ENCODE results near the gene MGMT.

MGMT gene

DNA sequence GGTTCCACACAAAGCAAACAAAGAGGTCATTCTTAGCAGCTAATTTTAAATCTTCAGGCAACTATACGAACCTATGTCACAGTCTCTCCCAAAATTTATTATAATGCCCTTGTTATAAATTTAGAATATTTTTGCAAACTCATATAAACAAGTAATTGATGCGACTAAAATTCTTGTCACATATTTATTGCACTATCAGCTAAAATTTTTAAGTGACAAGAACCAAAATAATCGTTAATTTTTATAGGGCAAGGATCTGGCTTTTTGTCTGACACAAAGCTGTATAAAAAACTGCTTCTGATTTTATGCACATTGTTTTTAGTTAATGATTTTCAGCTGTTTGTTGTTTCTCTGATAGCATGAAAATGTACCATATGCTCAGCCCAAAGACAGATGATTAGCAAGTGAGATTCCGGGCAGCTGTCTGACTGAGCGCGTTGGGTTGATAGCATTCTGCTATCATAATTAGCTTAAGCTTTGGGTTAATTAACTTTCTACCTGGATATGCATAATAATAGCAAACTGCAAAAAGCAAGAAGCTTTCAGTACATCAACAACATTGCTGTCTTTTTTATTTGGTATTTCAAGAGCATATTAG is 136.0 kb downstream of the MGMT start:
- DNase-seq, result no peak

DNA sequence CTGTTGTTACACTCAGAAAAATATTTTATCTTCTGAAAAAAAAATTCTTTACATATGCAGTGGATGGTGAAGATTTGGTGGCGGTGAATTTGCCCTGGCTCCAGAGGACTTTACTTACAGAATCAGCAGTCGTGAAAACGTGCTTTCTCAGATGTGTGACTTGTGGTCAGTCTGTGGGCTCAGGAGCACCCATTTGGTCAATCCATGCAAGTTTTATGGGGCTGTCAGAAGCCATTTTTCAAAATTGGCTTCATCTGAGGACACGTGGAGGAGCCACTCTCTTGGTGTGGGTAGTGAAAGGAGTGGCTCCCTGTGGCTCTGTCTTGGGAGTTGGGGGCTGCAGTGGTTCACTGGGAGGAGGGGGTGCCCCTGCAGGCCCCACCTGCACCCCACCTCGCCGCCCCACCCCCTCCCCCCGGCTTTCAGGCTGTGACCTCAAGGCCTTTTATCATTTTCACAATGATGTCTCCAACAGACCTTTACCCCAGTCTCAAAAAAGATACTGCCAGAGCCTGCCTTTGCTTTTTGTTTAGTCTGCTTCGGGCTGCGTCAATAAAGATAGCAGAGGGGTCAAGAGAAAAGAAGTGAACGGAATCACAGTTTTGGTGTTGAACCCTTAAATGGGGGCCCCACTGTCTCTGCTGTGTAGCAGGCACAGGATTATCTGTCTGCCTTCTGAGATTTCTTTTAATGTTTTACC is 137.4 kb downstream of the MGMT start:
- no peak for DNase-seq

DNA sequence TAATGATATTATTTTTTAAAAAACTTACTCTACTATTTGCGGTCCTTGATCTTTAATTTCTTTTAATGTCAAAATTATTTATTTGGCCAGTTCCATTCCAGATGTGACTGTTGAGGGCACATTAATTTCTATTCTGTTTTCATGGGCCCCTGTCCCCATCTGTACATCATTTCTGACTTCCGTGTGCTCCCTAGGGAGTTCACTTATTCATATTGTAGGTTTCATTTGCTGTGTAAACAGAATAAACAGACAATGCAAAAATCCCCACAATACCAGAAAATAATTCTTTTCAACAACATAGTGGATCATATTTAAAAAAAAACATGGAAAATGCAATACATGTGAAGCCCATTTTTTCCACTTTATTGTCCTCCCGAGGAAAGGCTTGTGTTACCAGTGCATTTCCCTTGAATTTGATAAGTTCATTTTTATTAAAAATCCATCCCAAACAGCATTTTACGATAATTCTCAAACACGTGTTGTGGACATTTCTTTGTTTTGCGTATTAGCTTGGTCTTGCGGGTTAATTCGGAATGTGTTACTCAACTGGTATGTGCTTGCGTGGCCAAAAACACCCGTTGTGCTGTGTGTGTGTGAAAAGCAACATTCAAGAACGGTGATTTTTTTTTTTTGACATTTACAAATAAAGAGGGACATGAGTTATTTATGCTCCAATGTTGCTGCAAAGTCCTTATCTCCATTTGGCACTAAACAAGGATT is 138.4 kb downstream of the MGMT start:
- DNase-seq, result no peak

DNA sequence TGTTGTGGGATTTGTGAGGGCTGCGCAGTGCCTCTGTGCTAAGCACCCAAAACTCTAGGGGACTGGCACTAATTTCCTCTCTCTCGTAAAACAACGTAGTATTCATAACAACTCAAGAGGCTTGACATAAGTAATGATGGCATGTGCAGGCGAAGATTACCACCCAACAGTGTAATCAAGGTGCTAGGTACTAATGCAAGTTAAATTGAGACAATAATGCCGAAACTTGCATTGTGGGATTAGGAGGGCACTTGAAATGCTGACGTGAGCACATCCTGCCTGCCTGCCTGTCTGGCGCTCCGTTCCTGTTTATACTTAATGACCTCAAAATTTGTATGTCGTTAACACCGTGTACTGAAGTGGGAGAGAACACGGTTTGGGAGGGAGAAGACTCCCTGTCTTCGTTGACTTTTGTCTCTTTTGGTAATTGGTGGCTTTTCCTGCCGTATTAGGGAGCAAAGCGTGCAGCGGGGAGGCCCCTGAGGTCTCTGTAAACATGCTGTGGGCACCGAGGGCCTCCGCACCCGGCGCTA is 139.0 kb downstream of the MGMT start:
- DNase-seq, result no peak

DNA sequence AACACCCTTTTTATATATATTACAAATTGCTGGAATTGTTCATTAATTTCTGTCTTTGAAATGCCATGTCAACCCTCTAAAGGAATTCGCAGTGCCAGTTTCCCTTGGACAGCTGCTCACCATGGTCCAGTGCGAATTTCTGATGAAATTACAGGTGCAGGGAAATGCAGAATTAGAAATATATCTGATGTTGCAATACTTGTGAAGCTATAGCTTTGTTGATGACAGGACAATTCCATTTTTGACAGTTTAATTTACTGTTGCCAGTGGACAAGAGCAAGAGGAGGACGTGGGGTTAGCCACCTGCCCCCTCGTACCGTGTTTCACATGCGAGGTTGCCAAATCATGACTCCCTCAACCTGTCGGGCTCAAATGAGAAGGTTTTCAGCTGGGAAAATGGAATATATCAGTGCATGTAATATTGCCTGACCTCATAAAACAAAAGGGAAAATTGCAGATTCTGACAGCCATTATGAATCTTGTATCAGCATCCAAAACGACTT is 140.6 kb downstream of the MGMT start:
- no peak for DNase-seq

DNA sequence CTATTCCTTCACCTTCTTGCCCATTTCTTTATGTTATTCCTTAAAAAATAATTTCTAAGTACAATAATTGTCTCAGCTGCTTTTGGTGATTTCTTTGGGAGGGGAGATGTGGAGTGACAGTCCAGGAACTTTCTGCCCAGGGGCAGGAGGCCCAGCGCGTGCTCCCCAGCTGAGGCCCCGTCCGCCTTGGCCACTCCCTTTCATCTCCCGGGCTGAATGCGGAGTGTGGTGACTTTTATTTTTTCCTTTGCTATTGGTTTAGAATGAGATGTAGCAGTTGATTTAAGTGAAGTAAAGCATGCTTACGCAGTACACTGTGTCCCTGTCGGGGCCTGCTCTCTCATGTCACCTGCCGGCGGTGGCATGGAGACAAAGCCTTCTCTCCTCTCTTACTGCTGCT is 141.6 kb downstream of the MGMT start:
- no peak for DNase-seq

DNA sequence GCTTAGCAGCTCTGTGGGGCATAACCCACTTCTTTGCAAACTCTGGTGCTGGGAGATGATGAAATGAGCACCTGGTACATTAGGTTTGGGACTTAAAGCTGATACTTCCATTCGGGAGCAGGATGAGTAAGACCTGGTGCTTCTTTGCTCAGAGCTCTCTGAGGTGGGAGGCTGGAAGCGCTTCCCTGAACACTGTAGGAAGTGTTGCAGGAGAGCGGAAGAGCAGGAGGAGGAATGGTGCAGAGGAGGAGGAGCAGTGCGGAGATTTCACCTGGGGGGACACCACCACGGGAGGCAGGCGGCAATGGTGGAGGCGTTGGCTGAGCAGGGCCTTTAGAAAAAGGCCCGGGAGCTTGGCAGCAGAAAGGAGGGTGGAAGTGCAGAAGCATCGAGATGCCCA is 142.5 kb downstream of the MGMT start:
- DNase-seq, result no peak

DNA sequence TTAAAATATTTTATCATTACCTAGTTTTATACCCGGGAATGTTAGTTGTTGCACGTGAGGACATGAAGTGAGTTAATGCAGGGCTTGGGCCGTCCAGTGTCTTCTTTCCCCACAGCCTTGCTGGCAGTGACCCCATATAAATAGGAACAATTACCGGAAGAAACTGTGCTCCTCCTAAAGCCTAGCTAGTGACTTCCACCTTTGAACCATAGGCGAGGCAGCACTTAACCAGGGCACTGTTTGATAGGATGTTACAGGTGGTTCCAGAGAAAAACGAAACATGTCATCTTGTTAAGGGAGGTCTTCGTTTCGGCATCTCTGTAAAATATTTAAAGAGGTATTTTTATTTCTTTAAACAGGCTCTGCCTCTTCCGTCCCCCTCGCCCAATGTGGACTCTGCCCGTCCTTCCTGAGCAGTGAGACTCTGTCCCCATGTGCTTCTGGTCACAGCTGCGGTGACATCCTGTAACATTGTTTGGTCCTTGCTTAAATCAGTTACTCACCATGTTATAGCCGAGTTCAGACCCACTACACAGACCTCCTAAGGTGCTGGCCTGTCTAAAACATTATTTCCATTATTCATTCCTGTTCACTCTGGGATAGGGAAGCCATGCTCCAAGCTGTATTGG is 145.6 kb downstream of the MGMT start:
- DNase-seq, result no peak

DNA sequence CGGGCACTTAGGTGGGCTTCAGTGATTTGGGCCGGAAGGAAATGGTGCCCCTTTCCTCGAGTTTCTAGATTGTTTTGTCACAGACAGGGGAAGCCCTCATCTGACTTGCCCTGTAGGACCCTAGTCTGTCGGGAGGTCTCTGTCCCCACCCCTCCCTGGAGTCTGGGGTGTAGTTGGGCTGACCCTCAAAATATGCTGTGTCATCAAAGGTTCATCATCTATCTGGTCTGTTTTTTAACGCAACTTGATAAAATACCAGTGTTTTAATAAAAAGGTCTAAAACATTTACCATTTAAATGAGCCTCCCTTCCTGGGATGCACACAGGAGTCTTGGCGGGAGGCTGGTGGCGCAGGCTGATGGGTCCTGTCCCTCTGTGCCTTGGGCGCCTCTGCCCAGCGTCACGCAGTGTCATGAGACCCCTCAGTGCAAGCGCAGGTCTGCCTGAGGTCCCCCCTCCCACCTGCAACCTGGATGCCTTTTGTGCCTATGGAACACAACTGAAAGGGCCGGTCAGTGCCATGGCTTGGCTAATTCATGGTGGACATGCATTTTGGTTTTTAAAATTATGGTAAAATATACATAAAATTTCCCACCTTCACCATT is 146.4 kb downstream of the MGMT start:
- no peak for DNase-seq

DNA sequence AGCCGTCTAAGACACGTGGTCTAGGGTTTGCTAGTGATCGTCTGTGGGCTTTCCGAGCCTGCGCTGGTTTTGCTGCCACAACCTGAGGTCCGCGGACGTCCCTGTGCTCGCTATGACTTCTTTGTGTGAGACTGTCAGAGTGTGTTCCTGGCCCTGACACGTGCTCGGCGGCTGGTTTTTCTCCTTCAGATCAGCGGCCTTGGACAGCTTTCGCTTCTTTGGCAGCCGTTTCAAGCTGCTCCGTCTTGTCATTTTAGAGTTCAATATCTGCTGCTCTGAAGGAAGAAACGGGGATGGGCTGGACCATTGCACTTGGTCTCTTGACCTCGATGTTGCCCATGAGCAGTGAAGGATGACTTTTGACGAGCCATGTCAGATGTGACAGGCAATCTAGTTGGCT is 147.3 kb downstream of the MGMT start:
- no peak for DNase-seq

DNA sequence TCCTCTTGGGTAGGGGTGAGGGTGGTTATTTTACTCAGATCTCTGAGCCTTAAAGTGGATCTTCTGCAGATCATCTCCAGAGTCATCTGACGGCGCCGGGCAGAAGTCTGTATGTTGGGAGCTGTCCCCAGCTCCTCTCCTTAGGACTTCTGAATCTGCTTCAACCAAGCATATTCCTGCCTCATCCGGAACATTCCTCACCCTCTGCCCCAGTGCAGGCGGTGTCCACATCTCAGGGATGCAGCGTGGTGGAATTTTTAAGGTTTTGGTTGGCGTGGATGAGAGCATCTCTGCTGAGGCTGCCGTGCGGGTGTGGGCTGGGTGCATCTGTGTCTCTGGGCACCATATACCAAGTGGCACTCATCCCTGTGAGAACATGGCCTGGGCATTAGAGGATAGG is 148.3 kb downstream of the MGMT start:
- no peak for DNase-seq

DNA sequence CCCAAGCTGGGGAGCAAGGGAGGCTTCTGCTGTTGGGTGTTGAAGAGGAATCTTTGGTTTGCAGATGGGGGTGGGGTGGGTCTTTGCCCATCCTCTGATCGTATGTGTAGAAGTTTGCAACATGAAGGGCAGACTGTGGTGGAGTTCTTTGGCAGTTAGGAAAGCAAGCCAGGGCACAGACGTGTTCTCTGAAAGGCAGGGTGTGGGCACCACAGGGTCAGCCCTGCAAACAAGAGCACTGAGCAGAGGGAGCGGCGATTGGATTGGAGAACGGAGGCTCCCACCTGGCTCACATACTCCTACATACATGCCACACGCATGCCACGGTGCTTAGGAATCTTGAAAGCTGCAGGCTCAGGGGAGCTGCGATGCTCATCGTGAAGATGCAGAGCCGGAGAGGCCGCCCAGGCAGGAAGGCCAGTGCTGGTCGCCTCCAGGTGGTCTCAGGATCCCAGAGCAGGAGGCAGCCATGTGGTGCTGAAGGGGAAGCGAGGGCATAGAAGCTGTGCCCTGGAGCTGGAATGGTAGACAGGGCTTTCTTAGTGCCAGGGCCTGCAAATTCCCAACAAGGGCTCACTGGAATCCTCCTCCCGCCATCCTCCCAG is 149.0 kb downstream of the MGMT start:
- no peak for DNase-seq

DNA sequence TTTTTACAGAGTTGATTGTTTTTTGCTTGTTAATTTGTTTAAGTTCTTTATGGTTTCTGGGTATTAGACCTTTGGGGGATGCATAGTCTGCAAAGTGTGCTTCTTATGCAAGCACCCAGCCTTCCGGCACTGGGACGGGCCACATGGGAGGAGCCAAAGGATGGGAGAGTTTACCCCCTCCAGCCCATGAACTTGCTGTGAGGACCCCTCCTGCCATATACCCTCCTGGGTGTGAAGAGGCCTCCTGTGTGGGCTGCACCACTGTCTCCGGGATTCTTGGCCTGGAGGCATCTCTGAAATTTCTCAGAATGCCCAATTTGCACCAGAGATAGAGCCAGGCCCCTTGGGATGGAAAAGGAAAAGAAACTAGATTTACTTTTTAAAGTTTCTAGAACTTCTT is 150.7 kb downstream of the MGMT start:
- no peak for DNase-seq

DNA sequence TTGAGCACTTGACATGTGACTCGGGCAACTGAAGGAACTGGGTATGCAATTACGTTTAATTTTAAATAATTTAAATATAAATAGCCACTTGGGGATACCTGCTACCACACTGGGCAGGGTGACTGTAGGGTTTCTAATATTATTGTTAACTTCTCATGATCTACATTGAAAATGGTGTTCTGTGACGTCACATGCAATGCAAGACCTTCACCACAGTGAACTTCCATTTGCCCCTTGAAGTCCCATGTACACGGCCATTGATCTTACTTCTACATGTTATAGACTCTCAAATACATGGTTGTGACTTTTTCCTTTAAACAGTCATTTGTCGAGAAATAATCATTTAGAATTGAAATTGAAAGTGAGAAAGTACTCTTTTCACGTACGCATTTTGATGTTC is 154.0 kb downstream of the MGMT start:
- DNase-seq, result no peak

DNA sequence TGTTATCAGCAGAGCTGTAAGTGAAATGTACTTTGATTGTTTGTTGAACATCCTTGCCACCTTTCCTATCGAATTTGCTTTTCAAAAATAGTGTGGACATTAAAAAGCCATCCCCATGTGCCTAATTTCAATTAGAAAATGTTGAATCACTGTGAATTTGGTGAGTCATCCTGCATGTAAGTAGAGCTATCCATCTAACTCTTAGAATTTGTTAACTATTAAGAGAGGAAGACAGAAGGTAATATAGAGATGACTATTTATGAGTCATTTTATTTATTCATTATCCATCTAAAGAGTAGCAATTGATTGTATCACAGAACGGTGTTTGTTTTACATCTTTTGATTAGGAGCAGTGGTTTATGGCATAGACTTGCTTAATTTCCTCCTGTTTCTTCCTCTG is 154.7 kb downstream of the MGMT start:
- DNase-seq, result no peak

DNA sequence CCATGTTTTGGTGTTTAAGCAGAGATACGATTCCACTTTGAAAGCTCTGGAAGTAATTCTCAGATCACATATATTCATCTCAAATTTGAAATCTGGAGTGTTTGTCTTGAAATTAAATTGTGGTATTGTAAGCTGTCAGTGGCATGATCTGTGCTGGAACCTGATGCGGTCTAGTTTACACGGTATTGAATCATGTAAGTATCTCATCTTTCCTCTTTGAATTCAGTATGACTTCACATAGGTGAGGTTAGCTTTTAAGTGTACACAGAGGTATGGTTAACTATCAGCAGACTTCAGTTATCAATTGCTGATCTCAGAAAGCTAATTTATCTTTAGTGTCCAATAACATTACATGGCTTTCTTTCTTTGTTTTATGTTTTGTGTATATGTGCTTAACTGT is 155.2 kb downstream of the MGMT start:
- no peak for DNase-seq

DNA sequence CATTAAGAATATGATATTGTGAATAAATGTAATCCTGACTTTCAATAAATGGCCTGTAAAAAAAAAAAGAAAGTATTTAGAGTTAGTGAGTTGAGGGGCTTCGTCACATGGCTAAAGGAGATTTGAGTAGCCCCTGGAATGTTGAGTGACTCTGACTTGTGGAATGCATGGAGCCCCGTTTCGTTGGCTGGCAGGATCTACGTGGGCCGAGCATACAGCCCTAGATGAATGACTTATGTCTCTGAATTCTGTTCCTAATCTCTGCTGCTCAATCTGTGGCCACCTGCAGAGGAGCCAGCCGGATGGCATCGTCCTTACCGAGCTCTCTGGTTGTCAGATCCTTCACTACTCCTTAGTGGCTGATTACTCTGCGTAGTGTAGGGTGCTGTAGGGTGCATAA is 155.7 kb downstream of the MGMT start:
- DNase-seq, result no peak

DNA sequence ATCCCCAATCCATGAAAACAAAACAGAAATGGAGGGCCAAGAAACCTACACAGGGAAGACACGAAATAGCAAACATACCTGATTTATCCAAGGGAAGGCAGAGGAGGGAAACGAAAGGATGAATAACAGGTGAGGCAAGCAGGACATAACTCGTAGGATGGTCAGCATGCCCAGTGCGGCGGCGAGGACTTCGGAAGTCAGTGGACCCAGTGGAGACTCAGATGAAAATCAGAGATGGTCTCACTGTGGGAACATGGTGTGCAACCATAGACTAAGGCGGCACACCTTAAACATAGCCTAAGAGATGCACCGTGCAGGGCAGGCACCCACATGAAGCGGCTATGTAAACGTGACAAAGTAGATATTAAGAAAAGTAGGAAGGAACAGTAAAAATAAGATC is 157.5 kb downstream of the MGMT start:
- no peak for DNase-seq

DNA sequence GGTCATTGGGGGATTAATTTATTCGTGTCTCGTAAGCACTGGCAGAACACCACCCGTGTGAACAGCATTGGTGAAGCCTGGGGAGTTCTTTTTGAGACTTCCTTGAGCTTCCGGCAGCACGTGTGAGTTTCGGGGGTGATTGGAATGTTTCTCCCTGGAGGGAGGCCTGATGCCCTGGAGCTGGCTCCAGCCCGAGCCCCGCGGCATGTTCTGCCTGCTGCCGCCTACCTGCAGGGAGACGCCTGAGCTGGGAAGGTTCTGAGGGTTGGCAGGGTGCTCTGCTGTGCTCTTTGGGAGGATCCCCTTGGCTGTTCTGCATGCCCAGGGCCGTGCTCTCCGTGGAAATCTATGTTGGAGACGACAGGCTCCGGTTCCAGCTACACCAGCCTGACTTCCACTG is 159.3 kb downstream of the MGMT start:
- DNase-seq, result no peak

DNA sequence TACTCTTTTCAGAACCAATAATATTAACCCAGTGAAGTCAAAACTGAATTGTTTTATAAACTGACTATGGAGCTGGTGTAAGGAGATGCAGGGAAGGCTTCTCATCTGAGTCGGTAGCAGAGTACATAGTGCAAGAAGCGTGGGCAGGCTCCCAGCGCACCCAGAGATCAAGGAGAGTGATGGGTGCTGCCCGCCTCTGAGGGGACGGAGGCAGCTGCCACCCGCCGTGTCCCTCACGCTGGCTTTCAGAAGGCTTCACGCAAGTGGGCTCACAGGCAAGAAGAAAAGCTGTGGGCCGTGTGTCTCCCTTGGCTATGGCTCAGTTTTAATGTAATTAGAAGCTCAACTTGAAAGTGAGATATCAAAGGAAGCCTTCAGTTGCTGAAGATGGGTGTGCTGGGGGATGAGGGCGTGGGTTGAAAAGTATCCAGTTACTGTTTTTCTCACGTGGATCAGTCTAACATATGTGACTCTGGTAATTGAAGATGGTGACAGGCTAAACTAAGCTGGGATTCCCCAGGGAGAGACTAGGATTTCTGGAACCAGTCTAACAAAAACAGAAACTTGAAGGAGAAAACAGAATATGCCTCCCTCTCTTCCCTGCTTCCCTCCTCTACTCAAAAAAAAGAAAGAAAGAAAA is 159.9 kb downstream of the MGMT start:
- DNase-seq, result no peak

DNA sequence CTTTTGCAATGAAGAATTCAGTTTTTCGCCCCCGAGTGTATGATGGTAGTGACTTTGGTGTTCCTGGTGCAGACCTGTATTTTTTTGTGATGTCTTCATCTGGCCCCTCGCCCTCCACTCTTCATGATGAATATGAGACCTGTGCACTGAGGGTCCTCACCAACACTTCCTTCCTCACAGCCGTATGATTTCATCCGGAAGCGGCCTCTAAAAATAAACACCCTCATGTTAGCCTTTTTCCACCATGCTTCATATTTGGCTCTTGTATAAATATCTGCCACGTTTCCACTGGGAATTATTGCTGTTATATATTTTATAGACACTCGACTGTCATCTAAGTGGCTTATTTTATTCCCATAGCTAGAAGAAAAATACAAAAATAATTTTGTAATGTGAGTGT is 160.4 kb downstream of the MGMT start:
- no peak for DNase-seq

DNA sequence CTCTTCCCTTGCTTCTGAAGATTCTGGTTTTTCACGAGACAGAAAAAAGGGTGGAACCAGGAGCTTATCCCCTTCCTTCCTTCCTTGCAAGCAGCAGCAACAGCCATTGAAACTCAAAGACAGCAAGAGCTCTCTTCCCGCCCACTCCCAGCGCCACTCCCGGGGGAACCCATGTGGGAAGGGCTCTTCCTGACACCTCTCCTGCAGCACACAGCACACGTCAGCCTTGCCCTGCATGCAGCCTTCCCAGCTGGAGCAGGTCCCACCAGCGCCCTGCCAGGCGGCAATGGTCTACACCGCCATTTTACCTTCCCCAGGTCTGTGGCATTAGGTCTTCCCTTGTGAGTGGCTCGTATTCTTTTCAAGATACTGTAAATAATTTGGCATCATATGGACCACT is 161.8 kb downstream of the MGMT start:
- no peak for DNase-seq

Data from stimulated activated CD4-positive, alpha-beta T cell treated with anti-CD3 and anti-CD28 coated beads, Interleukin-2, amount 100 ng/mL, for 24 hours (primary cell).